ENCODE measurements around the gene TUB. TPM values are rescaled to one million over a fixed set of nuclear protein-coding genes. Genes with fewer than 3 reads are reported as not detected.

The TUB gene
- total RNA-seq, 1 experiment from 2014 or later = not detected

DNA sequence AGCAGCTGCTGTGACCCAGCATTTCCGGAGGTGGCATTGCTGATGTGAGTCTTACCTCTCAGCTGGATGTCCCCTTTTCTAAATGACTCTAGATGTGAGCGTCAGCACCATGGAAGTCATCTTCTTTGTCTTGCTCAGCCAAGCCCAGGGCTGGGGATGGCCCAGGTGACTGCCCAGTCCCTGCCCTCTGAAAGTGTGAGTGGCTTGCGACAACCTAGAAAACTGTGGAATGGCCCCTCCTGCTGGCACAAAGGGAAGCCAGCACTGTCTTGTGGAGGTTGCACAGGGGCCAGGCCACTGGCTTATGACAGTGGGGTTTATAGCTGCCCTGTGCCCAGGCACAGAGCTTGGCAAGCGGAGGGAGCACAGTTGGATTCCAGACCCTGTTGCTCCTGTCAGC is 6.2 kb downstream of the TUB start:
- Histone ChIP-seq H3K36me3 (ENCODE audit: low read depth) (no peaks in the 10 kb centered on the region), H3F3A (ENCODE audit: insufficient read depth, low read depth) (no peaks in the 10 kb centered on the region), H3K4me2 (no peak overlapping the region), H3K79me2 (ENCODE audit: low read depth) (no peaks in the 10 kb centered on the region), H3K9me2 (ENCODE audit: insufficient read depth) (no peaks in the 10 kb centered on the region), H2AFZ (no peak overlapping the region), H3K4me3 (no peak overlapping the region), H3K27ac (no peak overlapping the region), H3K9me3 (ENCODE audit: insufficient read depth, low read depth) (no peaks in the 10 kb centered on the region), H4K20me1 (ENCODE audit: insufficient read depth) (no peaks in the 10 kb centered on the region), H3K4me1 (replicated peaks; ENCODE audit: insufficient read depth) (no peaks in the 10 kb centered on the region), H3K27me3 (ENCODE audit: insufficient read depth, low read depth) (peaks cover 13% of the 10 kb centered on the region; the same call in 1 of the 2 replicates)
- TF ChIP-seq, protein P1, sequence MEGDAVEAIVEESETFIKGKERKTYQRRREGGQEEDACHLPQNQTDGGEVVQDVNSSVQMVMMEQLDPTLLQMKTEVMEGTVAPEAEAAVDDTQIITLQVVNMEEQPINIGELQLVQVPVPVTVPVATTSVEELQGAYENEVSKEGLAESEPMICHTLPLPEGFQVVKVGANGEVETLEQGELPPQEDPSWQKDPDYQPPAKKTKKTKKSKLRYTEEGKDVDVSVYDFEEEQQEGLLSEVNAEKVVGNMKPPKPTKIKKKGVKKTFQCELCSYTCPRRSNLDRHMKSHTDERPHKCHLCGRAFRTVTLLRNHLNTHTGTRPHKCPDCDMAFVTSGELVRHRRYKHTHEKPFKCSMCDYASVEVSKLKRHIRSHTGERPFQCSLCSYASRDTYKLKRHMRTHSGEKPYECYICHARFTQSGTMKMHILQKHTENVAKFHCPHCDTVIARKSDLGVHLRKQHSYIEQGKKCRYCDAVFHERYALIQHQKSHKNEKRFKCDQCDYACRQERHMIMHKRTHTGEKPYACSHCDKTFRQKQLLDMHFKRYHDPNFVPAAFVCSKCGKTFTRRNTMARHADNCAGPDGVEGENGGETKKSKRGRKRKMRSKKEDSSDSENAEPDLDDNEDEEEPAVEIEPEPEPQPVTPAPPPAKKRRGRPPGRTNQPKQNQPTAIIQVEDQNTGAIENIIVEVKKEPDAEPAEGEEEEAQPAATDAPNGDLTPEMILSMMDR (conservative IDR thresholded peaks at IDR 0.05) = no peak
- TF ChIP-seq EZH2 (IDR thresholded peaks at IDR 0.05; ENCODE audit: low read depth) = no peak
- intact Hi-C loops (cut with micrococcal nuclease; ENCODE audit: unreplicated experiment) = no loop called here
- no peak for DNase-seq
- ChIA-PET CTCF (no interaction called here), POLR2A (ENCODE audit: unreplicated experiment) (no interaction called here)
- no TSS peak for BruUV-seq (replicated peaks)

DNA sequence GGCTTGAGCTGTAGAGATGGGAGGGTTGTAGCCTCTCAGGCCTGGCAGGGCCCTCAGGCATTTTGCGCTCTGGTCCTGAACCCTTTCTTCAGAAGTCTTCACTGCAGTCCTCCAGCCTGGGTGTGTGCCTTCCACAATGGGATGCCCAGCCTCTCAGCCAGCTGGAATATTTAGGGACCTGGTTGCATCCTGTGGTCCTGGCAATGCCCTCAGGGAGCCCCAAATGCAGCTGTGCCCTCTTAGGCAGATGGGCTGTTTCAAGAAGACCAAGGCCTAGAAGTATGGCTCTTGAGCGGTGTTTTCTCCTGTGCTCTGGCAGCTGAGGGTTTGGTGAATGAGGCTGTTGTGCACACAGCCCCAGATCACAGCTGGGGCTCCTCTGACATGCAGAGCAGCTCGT is 6.7 kb downstream of the TUB start:
- Histone ChIP-seq H3K4me3 (no peak overlapping the region), H3K36me3 (ENCODE audit: low read depth) (no peaks in the 10 kb centered on the region), H3K9me2 (ENCODE audit: insufficient read depth) (no peaks in the 10 kb centered on the region), H3K27ac (no peak overlapping the region), H3K9me3 (ENCODE audit: insufficient read depth, low read depth) (no peaks in the 10 kb centered on the region), H3K27me3 (ENCODE audit: insufficient read depth, low read depth) (peaks cover 13% of the 10 kb centered on the region; the same call in 1 of the 2 replicates), H3K79me2 (ENCODE audit: low read depth) (no peaks in the 10 kb centered on the region), H2AFZ (no peak overlapping the region), H3F3A (ENCODE audit: insufficient read depth, low read depth) (no peaks in the 10 kb centered on the region), H4K20me1 (ENCODE audit: insufficient read depth) (no peaks in the 10 kb centered on the region), H3K4me2 (no peak overlapping the region), H3K4me1 (replicated peaks; ENCODE audit: insufficient read depth) (no peaks in the 10 kb centered on the region)
- no TSS peak for BruUV-seq (replicated peaks)
- TF ChIP-seq, protein P1 (conservative IDR thresholded peaks at IDR 0.05) = no peak
- TF ChIP-seq EZH2 (IDR thresholded peaks at IDR 0.05; ENCODE audit: low read depth) = no peak
- intact Hi-C loops (cut with micrococcal nuclease; ENCODE audit: unreplicated experiment) = no loop called here
- POLR2A ChIA-PET (ENCODE audit: unreplicated experiment) = no interaction called here
- CTCF ChIA-PET = no interaction called here
- no peak for DNase-seq

DNA sequence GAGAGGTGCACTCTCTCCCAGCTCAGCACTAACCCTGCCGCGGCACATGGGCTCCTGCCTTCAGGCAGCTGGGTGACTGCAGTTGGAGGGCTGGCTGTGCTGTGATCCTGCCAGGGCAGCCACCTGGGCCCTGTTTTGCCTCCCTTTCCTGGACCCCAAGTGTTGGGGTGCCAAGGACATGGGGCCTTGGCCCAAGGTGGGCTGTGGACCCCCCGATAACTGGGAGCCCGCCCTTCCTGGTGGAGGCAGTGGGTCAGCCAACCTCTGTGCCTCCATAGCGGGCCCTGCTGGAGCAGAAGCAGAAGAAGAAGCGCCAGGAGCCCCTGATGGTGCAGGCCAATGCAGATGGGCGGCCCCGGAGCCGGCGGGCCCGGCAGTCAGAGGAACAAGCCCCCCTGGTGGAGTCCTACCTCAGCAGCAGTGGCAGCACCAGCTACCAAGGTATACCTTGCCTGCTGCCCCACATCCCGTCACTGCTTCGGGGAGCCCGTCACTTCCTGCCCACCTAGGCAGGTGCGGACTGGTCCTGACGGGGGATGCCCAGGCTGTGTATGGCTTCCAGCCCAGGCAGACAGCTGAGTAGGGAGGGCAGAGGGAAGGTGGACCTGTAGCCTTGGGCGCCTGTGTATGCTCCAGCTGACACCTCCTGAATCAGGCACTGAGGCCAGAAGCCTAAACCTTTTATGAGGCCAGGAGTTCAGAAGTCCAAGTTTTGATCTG is 8.9 kb downstream of the TUB start:
- POLR2A ChIA-PET (ENCODE audit: unreplicated experiment) = no interaction called here

More for the DNA sequence above, 8.9 kb downstream of the TUB start:
- no peaks in the 10 kb centered on the region for H4K20me1 ChIP-seq (ENCODE audit: insufficient read depth)
- no peaks in the 10 kb centered on the region for H3K79me2 ChIP-seq (ENCODE audit: low read depth)
- H3K27ac ChIP-seq = no peak overlapping the region
- no peak overlapping the region for H3K4me2 ChIP-seq
- H3K9me3 ChIP-seq (ENCODE audit: insufficient read depth, low read depth) = no peaks in the 10 kb centered on the region
- BruUV-seq (replicated peaks) = no TSS peak
- H3F3A ChIP-seq (ENCODE audit: insufficient read depth, low read depth) = no peaks in the 10 kb centered on the region
- no peaks in the 10 kb centered on the region for H3K4me1 ChIP-seq (replicated peaks; ENCODE audit: insufficient read depth)
- no peak overlapping the region for H3K4me3 ChIP-seq
- H2AFZ ChIP-seq = no peak overlapping the region
- H3K27me3 ChIP-seq (ENCODE audit: insufficient read depth, low read depth) = peaks cover 9% of the 10 kb centered on the region; the same call in 1 of the 2 replicates
- no peak for DNase-seq
- no peaks in the 10 kb centered on the region for H3K9me2 ChIP-seq (ENCODE audit: insufficient read depth)
- CTCF ChIA-PET = interaction anchor here (1.5 kb wide), 1 partner anchor 57 kb away, joined by 4 read pairs; no protein-coding TSS in a partner anchor
- no peak for TF ChIP-seq EZH2 (IDR thresholded peaks at IDR 0.05; ENCODE audit: low read depth)
- TF ChIP-seq, protein P1 (conservative IDR thresholded peaks at IDR 0.05) = no peak
- H3K36me3 ChIP-seq (ENCODE audit: low read depth) = no peaks in the 10 kb centered on the region
- intact Hi-C loops (cut with micrococcal nuclease; ENCODE audit: unreplicated experiment) = loop anchor here (2.0 kb wide), 1 partner anchor 57 kb away; no protein-coding TSS in a partner anchor
